GM06990 (cell line): ENCODE results near the gene RHBDL2.
A peak's percentile ranks its signal among the peaks of the same experiment; 100 is the strongest.
"Not testable (repeated sequence)": the region's sequence is repeated elsewhere in the genome, so short reads cannot be mapped to it uniquely, and the experiment has no call there.

Experiments
- DNase-seq: peaks from one replicate; pipeline ENCODE4 v3.0.0-alpha.2; 2011; ENCODE audit not compliant: insufficient read length; ENCODE audit errors: extremely low read depth
- H3K27me3 ChIP-seq: replicated peaks from 2 replicates; pipeline ENCODE4 v1.6.0; 2011; ENCODE audit warnings: low read length; ENCODE audit not compliant: control insufficient read depth, insufficient read depth
- H3K36me3 ChIP-seq: 2 replicates; pipeline ENCODE4 v1.5.1; 2011; ENCODE audit warnings: low read length; ENCODE audit not compliant: control insufficient read depth, insufficient read depth
- H3K4me3 ChIP-seq: replicated peaks from 2 replicates; pipeline ENCODE4 v1.5.1; 2011; ENCODE audit warnings: low read depth, mild to moderate bottlenecking, control low read depth, low read length
- CTCF ChIP-seq: IDR thresholded peaks from 2 replicates; pipeline ENCODE4 v1.5.1; 2011; ENCODE audit warnings: low read length, control low read depth, mild to moderate bottlenecking, inconsistent platforms; ENCODE audit not compliant: insufficient read depth, poor library complexity, severe bottlenecking

RHBDL2 gene

GRCh38 chr1:38858833-38859560 lies 82.6 kb downstream of the RHBDL2 start:
- H3K27me3 ChIP-seq, result no peaks in the 10 kb centered on the region
- no peaks in the 10 kb centered on the region; the same call in 1 of the 2 replicates for H3K36me3 ChIP-seq
- DNase-seq, result peak; percentile 78
- peak overlapping the region; percentile 87 for H3K4me3 ChIP-seq
- no peak for TF ChIP-seq CTCF

DNA sequence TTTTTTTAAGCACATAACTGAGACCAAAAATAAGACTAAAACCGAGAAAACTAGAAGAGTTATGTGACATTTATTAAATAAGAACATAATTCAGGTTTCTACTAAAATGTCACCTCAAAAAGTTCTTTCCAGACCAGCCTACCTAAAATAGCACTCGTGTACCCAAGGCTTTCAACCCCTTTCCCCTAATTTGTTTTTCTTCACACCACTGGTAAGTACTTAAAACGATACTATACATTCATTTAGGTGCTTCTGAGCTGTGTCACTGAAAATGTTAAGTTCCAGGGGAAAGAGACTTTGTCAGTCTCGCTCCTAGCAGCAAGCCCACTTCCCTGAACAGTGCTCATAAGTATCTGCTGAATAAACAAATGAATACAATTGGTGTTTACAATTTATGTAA lies 88.8 kb downstream of the RHBDL2 start:
- peaks cover 2% of the 10 kb centered on the region for H3K36me3 ChIP-seq
- H3K4me3 ChIP-seq, result no peak overlapping the region; the same call in 1 of the 2 replicates
- peak; percentile 30 for DNase-seq
- TF ChIP-seq CTCF, result no peak
- no peaks in the 10 kb centered on the region for H3K27me3 ChIP-seq

GRCh38 chr1:38848071-38848470 lies 93.6 kb downstream of the RHBDL2 start:
- peak; percentile 9 for DNase-seq
- TF ChIP-seq CTCF, result no peak
- H3K27me3 ChIP-seq, result no peaks in the 10 kb centered on the region
- peaks cover 2% of the 10 kb centered on the region for H3K36me3 ChIP-seq
- H3K4me3 ChIP-seq, result no peak overlapping the region

DNA sequence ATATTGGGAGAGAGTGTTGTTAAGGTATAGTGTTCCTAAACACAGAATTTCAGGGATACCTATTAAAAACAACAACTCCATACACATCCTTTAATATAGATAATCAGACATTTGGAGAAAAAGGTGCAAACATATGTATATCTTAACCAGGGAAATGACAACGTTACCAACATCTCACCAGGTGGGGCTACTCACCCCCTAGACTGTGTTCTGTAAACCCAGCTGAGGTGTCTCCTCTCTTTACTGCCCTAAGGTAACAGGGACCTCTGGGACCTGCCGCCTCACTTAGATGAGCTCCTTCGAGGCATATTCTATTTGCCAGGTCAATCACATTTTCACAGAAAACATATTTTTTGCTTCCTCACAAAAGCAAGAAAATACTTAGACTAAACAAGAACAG lies 95.4 kb downstream of the RHBDL2 start:
- no peak for TF ChIP-seq CTCF
- no peak for DNase-seq
- Histone ChIP-seq H3K27me3 (no peaks in the 10 kb centered on the region), H3K4me3 (no peak overlapping the region), H3K36me3 (peaks cover under 1% of the 10 kb centered on the region)

DNA sequence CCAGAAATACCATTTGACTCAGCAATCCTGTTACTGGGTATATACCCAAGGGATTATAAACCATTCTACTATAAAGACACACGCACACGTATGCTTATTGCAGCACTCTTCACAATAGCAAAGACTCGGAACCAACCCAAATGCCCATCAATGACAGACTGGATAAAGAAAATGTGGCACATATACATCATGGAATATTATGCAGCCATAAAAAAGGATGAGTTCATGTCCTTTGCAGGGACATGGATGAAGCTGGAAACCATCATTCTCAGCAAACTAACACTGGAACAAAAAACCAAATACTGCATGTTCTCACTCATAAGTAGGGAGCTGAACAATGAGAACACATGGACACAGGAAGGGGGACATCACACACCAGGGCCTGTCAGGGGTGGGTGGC lies 96.5 kb downstream of the RHBDL2 start:
- not testable (repeated sequence) for DNase-seq, H3K27me3 ChIP-seq, H3K4me3 ChIP-seq, H3K36me3 ChIP-seq

- Histone ChIP-seq H3K27me3 (no peaks in the 10 kb centered on the region), H3K36me3 (peaks cover 3% of the 10 kb centered on the region), H3K4me3 (no peak overlapping the region)
- TF ChIP-seq CTCF, result no peak
- DNase-seq, result no peak
Measured at GRCh38 chr1:38840281-38840680, 101.3 kb downstream of the RHBDL2 start.
